AG09309 (cell line): ENCODE data around the gene IFNB1.

ENCODE experiments used
- DNase-seq: peaks from one replicate; pipeline ENCODE4 v3.0.0-alpha.2; 2010; ENCODE audit warnings: low read depth
- H3K4me3 ChIP-seq: 2 replicates; pipeline ENCODE4 v1.5.1; 2011; ENCODE audit warnings: mild to moderate bottlenecking, low read depth, low read length, moderate library complexity; ENCODE audit not compliant: control insufficient read depth
- CTCF ChIP-seq: IDR thresholded peaks from 2 replicates; pipeline ENCODE4 v1.5.1; 2011; ENCODE audit warnings: mild to moderate bottlenecking, low read depth, low read length, inconsistent platforms; ENCODE audit not compliant: insufficient read depth, control insufficient read depth; ENCODE audit errors: missing control alignments

The IFNB1 gene

GRCh38 chr9:21104787-21105186 lies 27.0 kb upstream of the IFNB1 start:
- no peak for TF ChIP-seq CTCF
- DNase-seq = no peak
- no peak overlapping the region for H3K4me3 ChIP-seq

GRCh38 chr9:21102305-21102704 lies 24.6 kb upstream of the IFNB1 start:
- no peak for DNase-seq
- TF ChIP-seq CTCF = no peak
- no peak overlapping the region for H3K4me3 ChIP-seq

- no peak overlapping the region for H3K4me3 ChIP-seq
- DNase-seq = no peak
Observed at GRCh38 chr9:21097817-21098216, 20.1 kb upstream of the IFNB1 start.

GRCh38 chr9:21096901-21097255 lies 19.1 kb upstream of the IFNB1 start:
- no peak for TF ChIP-seq CTCF
- no peak overlapping the region for H3K4me3 ChIP-seq
- DNase-seq = no peak

More at GRCh38 chr9:21097817-21098216, 20.1 kb upstream of the IFNB1 start:
- TF ChIP-seq CTCF = no peak

- no peak for TF ChIP-seq CTCF
- DNase-seq = peak; percentile 54
- H3K4me3 ChIP-seq = peak overlapping the region; percentile 2; the same call in 1 of the 2 replicates
Observed at GRCh38 chr9:21096172-21096900, 18.6 kb upstream of the IFNB1 start.

GRCh38 chr9:21095561-21095960 lies 17.8 kb upstream of the IFNB1 start:
- TF ChIP-seq CTCF = no peak
- DNase-seq = no peak
- H3K4me3 ChIP-seq = no peak overlapping the region

- no peak for DNase-seq
- no peak overlapping the region for H3K4me3 ChIP-seq
- TF ChIP-seq CTCF = no peak
Observed at GRCh38 chr9:21086538-21086937, 8.8 kb upstream of the IFNB1 start.
